Measurements from ENCODE around the gene MEX3D. TPM values are rescaled to one million over a fixed set of nuclear protein-coding genes. Genes with fewer than 3 reads are reported as not detected.

Gene MEX3D
- total RNA-seq (1 to 10 TPM; 6.0 to 9.1 TPM), polyA plus RNA-seq (1 to 10 TPM in 1 of 2 donors, under 1 TPM in 1; 0.92 to 4.4 TPM)

GRCh38 chr19:1568320-1569019 lies at the start of gene MEX3D:
Gene MEX3D, minus strand, starts transcription at chr19:1568325. Its CDS starts 267 bp downstream, at chr19:1568058.
- Histone ChIP-seq H3K27ac (ENCODE audit: low read depth in 1 of 2, low read length in 2 of 2) (peak within 1 kb of the TSS in 1 of 2 donors; percentile 50), H3K27me3 (ENCODE audit: control insufficient read depth in 4 of 4, insufficient read depth in 4 of 4, low read length in 3 of 4) (no peaks in the 10 kb centered on the region), H3K4me3 (ENCODE audit: low read depth in 1 of 3, low read length in 3 of 3) (peak within 1 kb of the TSS; percentile 9 to 82 (median 32)), H3K4me1 (ENCODE audit: control insufficient read depth in 4 of 4, insufficient read depth in 4 of 4, low read length in 3 of 4) (peaks cover 0 to 12% (median 8%) of the 10 kb centered on the region in 4 donors), H3K9me3 (ENCODE audit: control insufficient read depth in 4 of 4, low read length in 3 of 4) (no peaks in the 10 kb centered on the region), H3K9ac (ENCODE audit: low read depth in 1 of 2, low read length in 2 of 2) (no peak within 1 kb of the TSS), H3K36me3 (ENCODE audit: control insufficient read depth in 4 of 4, insufficient read depth in 3 of 4, low read depth in 1 of 4, low read length in 3 of 4) (no peaks in the 10 kb centered on the region)
- no peak for TF ChIP-seq CTCF (IDR thresholded peaks at IDR 0.05; ENCODE audit: low read depth, low read length, missing input control)
- TF ChIP-seq RAD21 (IDR thresholded peaks at IDR 0.05): no peak
- TF ChIP-seq EGR1 (IDR thresholded peaks at IDR 0.05; ENCODE audit: low read depth in 2 of 2): no peak
- no peak for TF ChIP-seq RXRA (IDR thresholded peaks at IDR 0.05)
- no peak for TF ChIP-seq SP1 (IDR thresholded peaks at IDR 0.05)
- no peak for TF ChIP-seq YY1 (IDR thresholded peaks at IDR 0.05)
- no peak for TF ChIP-seq ATF3 (IDR thresholded peaks at IDR 0.05)
- TF ChIP-seq FOXA1 (IDR thresholded peaks at IDR 0.05): no peak
- TF ChIP-seq REST (IDR thresholded peaks at IDR 0.05): no peak
- no peak for TF ChIP-seq NR2F2 (IDR thresholded peaks at IDR 0.05)
- DNase-seq (ENCODE audit: low spot score): peak; percentile 86
- WGBS: 9% methylated on average over 63 of the region's 63 CpGs

- no peaks in the 10 kb centered on the region for H3K4me1 ChIP-seq (ENCODE audit: control insufficient read depth in 4 of 4, insufficient read depth in 4 of 4, low read length in 3 of 4)
- H3K36me3 ChIP-seq (ENCODE audit: control insufficient read depth in 4 of 4, insufficient read depth in 3 of 4, low read depth in 1 of 4, low read length in 3 of 4): peaks cover 2 to 42% (median 10%) of the 10 kb centered on the region in 4 donors
- no peak overlapping the region for H3K27ac ChIP-seq (ENCODE audit: low read depth in 1 of 2, low read length in 2 of 2)
- no peak for DNase-seq (ENCODE audit: low spot score)
- H3K9me3 ChIP-seq (ENCODE audit: control insufficient read depth in 4 of 4, low read length in 3 of 4): no peaks in the 10 kb centered on the region
- H3K27me3 ChIP-seq (ENCODE audit: control insufficient read depth in 4 of 4, insufficient read depth in 4 of 4, low read length in 3 of 4): no peaks in the 10 kb centered on the region
- WGBS: 79% methylated on average over 4 of the region's 4 CpGs
- no peak overlapping the region for H3K9ac ChIP-seq (ENCODE audit: low read depth in 1 of 2, low read length in 2 of 2)
- no peak overlapping the region for H3K4me3 ChIP-seq (ENCODE audit: low read depth in 1 of 3, low read length in 3 of 3)
- TF ChIP-seq HNF4A (conservative IDR thresholded peaks at IDR 0.05) (no peak), CTCF (IDR thresholded peaks at IDR 0.05; ENCODE audit: low read depth, low read length, missing input control) (no peak), MAX (IDR thresholded peaks at IDR 0.05) (no peak), RAD21 (IDR thresholded peaks at IDR 0.05) (no peak), RXRA (IDR thresholded peaks at IDR 0.05) (no peak), HNF4G (IDR thresholded peaks at IDR 0.05) (no peak), FOXA2 (IDR thresholded peaks at IDR 0.05) (no peak), YY1 (IDR thresholded peaks at IDR 0.05) (no peak), GABPA (IDR thresholded peaks at IDR 0.05 in 1 of 2, conservative IDR thresholded peaks at IDR 0.05 in 1 of 2) (no peak), SP1 (IDR thresholded peaks at IDR 0.05) (no peak), JUND (IDR thresholded peaks at IDR 0.05) (no peak), EGR1 (IDR thresholded peaks at IDR 0.05; ENCODE audit: low read depth in 2 of 2) (no peak), REST (IDR thresholded peaks at IDR 0.05) (no peak), FOXA1 (IDR thresholded peaks at IDR 0.05) (no peak), ATF3 (IDR thresholded peaks at IDR 0.05) (no peak), NR2F2 (IDR thresholded peaks at IDR 0.05) (no peak)
These were observed 48.8 kb upstream of the MEX3D start for GRCh38 chr19:1616875-1617274.
